Liver (tissue), 2 donors: Measurements from ENCODE around the gene TTF1.

ENCODE experiments used
- FOXA1 ChIP-seq: IDR thresholded peaks from 2 replicates; pipeline ENCODE4 v1.6.1; 2016; ENCODE audit warnings: antibody characterized with exemption
- TF ChIP-seq, protein P1 (sequence below): fragments of 150-350 bp; IDR thresholded peaks from 2 replicates; pipeline ENCODE4 v1.5.1; 2017; ENCODE audit warnings: improper control_type of control experiment, low read depth, low read length; ENCODE audit not compliant: missing input control
- donor health status: healthy.

DNA sequence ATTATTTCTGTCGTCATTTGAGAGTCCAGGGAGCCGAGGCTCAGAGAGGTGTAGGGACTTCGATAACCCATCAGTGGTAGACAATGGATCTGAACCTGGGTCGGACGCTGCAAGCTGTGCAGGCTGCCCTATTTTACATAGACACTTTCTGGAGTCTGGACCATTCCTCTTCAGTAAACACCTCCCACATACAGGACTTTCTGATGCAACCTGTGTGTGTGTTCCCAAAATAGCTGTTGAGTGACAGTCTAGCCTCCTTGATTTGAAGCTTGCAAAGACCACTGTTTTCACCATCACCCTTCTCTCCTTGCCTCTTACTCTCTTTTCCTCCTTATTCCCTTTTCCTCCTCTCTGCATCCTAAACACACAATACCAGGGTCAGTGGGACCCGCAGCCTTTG, 34.1 kb upstream of the TTF1 start:
- TF ChIP-seq, protein P1, sequence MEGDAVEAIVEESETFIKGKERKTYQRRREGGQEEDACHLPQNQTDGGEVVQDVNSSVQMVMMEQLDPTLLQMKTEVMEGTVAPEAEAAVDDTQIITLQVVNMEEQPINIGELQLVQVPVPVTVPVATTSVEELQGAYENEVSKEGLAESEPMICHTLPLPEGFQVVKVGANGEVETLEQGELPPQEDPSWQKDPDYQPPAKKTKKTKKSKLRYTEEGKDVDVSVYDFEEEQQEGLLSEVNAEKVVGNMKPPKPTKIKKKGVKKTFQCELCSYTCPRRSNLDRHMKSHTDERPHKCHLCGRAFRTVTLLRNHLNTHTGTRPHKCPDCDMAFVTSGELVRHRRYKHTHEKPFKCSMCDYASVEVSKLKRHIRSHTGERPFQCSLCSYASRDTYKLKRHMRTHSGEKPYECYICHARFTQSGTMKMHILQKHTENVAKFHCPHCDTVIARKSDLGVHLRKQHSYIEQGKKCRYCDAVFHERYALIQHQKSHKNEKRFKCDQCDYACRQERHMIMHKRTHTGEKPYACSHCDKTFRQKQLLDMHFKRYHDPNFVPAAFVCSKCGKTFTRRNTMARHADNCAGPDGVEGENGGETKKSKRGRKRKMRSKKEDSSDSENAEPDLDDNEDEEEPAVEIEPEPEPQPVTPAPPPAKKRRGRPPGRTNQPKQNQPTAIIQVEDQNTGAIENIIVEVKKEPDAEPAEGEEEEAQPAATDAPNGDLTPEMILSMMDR: no peak
- TF ChIP-seq FOXA1: no peak
